ENCODE results near the gene PABPN1L. TPM values are rescaled to one million over a fixed set of nuclear protein-coding genes. Genes with fewer than 3 reads are reported as not detected.
"Not testable (repeated sequence)": the region's sequence is repeated elsewhere in the genome, so short reads cannot be mapped to it uniquely, and the experiment has no call there.

The PABPN1L gene
- total and polyA plus RNA-seq, 2 of the 4 experiments (the other 2 are of a cell fraction), result not detected

DNA sequence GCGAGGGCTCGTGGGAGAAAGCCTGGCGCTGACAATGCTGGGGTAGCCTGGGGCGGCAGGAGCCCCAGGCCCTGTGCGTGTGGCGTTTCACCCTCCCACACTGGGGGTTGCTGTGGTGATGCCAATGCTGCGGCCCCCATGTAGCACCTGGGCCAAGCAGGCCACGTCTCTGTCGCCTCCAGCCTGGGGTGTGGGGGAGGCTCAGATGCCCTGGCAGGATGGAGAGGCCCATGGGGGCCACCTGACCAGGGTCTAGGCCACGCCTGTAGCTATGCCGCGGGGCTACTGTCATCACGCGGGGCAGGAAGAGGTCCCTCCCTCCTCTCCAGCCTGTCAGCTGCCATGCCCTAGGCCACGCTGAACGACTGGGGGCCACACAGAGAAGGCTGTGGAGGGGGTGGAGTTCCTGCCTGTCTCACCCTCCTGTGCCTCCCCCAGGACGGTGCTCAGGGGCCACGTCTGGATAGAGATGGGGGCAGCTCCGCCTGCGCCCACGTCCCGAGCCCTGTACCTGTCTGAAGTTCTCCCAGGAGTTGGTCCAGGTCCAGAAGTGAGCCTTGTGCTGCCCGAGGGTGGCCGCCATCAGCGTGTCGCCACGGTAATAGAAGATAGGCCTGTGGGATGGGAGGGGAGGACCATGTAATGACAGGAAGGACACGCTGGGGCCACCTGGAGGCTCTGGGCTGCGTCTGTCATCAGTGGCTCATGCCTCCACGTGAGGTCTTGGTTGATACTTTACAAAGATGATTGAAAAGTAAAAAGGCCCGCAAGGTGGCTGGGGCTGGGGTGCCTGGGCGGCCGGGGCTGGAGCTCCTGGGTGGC, 42.0 kb downstream of the PABPN1L start:
- H3K56ac ChIP-seq (ENCODE audit: extremely low read depth, insufficient read depth, low read length), result no peak overlapping the region
- H3K4ac ChIP-seq (ENCODE audit: low read depth, low read length), result no peak overlapping the region
- H3K4me2 ChIP-seq (ENCODE audit: low read depth, low read length), result no peak overlapping the region
- H3K18ac ChIP-seq (ENCODE audit: low read depth, low read length), result no peak overlapping the region
- H2AK9ac ChIP-seq (replicated peaks; ENCODE audit: low read depth, low read length, poor library complexity), result no peak overlapping the region
- no peaks in the 10 kb centered on the region for H3K9me1 ChIP-seq (ENCODE audit: insufficient read depth, low read length)
- H3K27ac ChIP-seq (ENCODE audit: insufficient read depth, low read length), result no peak overlapping the region
- WGBS, 2 experiments (ENCODE audit: extremely low coverage in 2 of 2, insufficient read length in 1 of 2), result 80% methylated on average over 7 of the region's 33 CpGs; no CpG with 5 or more reads in 1 of the 2 experiments
- H2BK120ac ChIP-seq (ENCODE audit: low read depth, low read length), result no peak overlapping the region
- no peaks in the 10 kb centered on the region for H3K27me3 ChIP-seq (ENCODE audit: control insufficient read depth, insufficient read depth, low read length)
- intact Hi-C loops (cut with micrococcal nuclease), result no loop called here
- H4K20me1 ChIP-seq (ENCODE audit: insufficient read depth, low read length), result peaks cover 4% of the 10 kb centered on the region; the same call in 1 of the 2 replicates
- in situ Hi-C loops (cut with MboI; ENCODE audit: low sequenced_read_pairs), result no loop called here
- H4K8ac ChIP-seq (ENCODE audit: low read depth in 2 of 2, low read length in 2 of 2), result no peak overlapping the region
- no peak for ATAC-seq (ENCODE audit: low read depth)
- no peak overlapping the region for H2AK5ac ChIP-seq (ENCODE audit: low read depth, low read length)
- no peaks in the 10 kb centered on the region for H3K4me1 ChIP-seq (ENCODE audit: control insufficient read depth, insufficient read depth, low read length)
- H3K14ac ChIP-seq (replicated peaks; ENCODE audit: low read depth, low read length), result no peak overlapping the region
- H3K36me3 ChIP-seq (ENCODE audit: control insufficient read depth, insufficient read depth, low read length), result peaks cover 29% of the 10 kb centered on the region
- no TSS peak for BruUV-seq (replicated peaks)
- H2BK15ac ChIP-seq (ENCODE audit: low read depth, low read length), result no peak overlapping the region
- POLR2A ChIA-PET (ENCODE audit: unreplicated experiment), result no interaction called here
- no peak overlapping the region for H2AFZ ChIP-seq (replicated peaks; ENCODE audit: low read length, poor library complexity)
- H3K9me3 ChIP-seq (ENCODE audit: control insufficient read depth, insufficient read depth, low read length), result no peaks in the 10 kb centered on the region
- H4K91ac ChIP-seq (ENCODE audit: insufficient read depth, low read depth, low read length), result no peak overlapping the region
- no peak overlapping the region for H3K23ac ChIP-seq (ENCODE audit: low read depth, low read length)
- H2BK5ac ChIP-seq (ENCODE audit: low read depth, low read length, poor library complexity, severe bottlenecking), result no peak overlapping the region
- dilution Hi-C loops (cut with HindIII; ENCODE audit: low sequenced_read_pairs, unreplicated experiment), result no loop called here
- no peak for DNase-seq
- CTCF ChIA-PET, result no interaction called here
- H2BK20ac ChIP-seq (ENCODE audit: low read depth, low read length), result no peak overlapping the region
- no peaks in the 10 kb centered on the region for H3K79me1 ChIP-seq (ENCODE audit: low read depth in 1 of 2, low read length in 2 of 2)
- no peak for TF ChIP-seq CEBPB (IDR thresholded peaks at IDR 0.05; ENCODE audit: low read depth, low read length)
- TF ChIP-seq RCOR1 (IDR thresholded peaks at IDR 0.05; ENCODE audit: insufficient replicate concordance, low read length), result no peak
- no peak for TF ChIP-seq POLR2A (IDR thresholded peaks at IDR 0.05; ENCODE audit: low read depth, low read length)
- TF ChIP-seq MAFK (IDR thresholded peaks at IDR 0.05; ENCODE audit: low read depth, low read length), result no peak
- TF ChIP-seq FOS (IDR thresholded peaks at IDR 0.05; ENCODE audit: low read depth, low read length), result no peak
- H3K4me3 ChIP-seq (ENCODE audit: insufficient read depth, low read depth, low read length), result no peak overlapping the region
- no peak overlapping the region for H4K5ac ChIP-seq (ENCODE audit: low read depth, low read length)
- H3K9ac ChIP-seq (ENCODE audit: low read depth, low read length), result no peak overlapping the region

DNA sequence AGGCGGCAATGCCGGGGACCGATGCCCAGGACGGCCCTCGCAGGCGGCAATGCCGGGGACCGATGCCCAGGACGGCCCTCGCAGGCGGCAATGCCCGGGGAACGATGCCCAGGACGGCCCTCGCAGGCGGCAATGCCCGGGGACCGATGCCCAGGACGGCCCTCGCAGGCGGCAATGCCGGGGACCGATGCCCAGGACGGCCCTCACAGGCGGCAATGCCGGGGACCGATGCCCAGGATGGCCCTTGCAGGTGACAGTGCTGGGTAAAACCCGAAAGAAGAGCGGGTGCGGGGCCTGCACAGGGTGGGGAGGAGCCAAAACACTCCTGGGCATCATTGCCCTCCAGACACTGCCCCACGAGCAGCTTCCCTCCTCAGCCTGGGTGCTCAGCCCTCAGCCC, 42.8 kb downstream of the PABPN1L start:
- H3K14ac ChIP-seq (replicated peaks; ENCODE audit: low read depth, low read length); H4K20me1 ChIP-seq (ENCODE audit: insufficient read depth, low read length); H3K4me2 ChIP-seq (ENCODE audit: low read depth, low read length); H3K27me3 ChIP-seq (ENCODE audit: control insufficient read depth, insufficient read depth, low read length); H2AFZ ChIP-seq (replicated peaks; ENCODE audit: low read length, poor library complexity); H2AK5ac ChIP-seq (ENCODE audit: low read depth, low read length); H3K9me1 ChIP-seq (ENCODE audit: insufficient read depth, low read length); H4K5ac ChIP-seq (ENCODE audit: low read depth, low read length); H2BK5ac ChIP-seq (ENCODE audit: low read depth, low read length, poor library complexity, severe bottlenecking); intact Hi-C loops (cut with micrococcal nuclease); H2BK15ac ChIP-seq (ENCODE audit: low read depth, low read length); CTCF ChIA-PET; H4K91ac ChIP-seq (ENCODE audit: insufficient read depth, low read depth, low read length); in situ Hi-C loops (cut with MboI; ENCODE audit: low sequenced_read_pairs); H3K27ac ChIP-seq (ENCODE audit: insufficient read depth, low read length); H3K79me1 ChIP-seq (ENCODE audit: low read depth in 1 of 2, low read length in 2 of 2); dilution Hi-C loops (cut with HindIII; ENCODE audit: low sequenced_read_pairs, unreplicated experiment); H3K56ac ChIP-seq (ENCODE audit: extremely low read depth, insufficient read depth, low read length); POLR2A ChIA-PET (ENCODE audit: unreplicated experiment); H3K18ac ChIP-seq (ENCODE audit: low read depth, low read length); DNase-seq; BruUV-seq (replicated peaks); H3K23ac ChIP-seq (ENCODE audit: low read depth, low read length); H2BK20ac ChIP-seq (ENCODE audit: low read depth, low read length); H3K4ac ChIP-seq (ENCODE audit: low read depth, low read length); H3K4me3 ChIP-seq (ENCODE audit: insufficient read depth, low read depth, low read length); H3K9ac ChIP-seq (ENCODE audit: low read depth, low read length); H2AK9ac ChIP-seq (replicated peaks; ENCODE audit: low read depth, low read length, poor library complexity); ATAC-seq (ENCODE audit: low read depth); H4K8ac ChIP-seq (ENCODE audit: low read depth in 2 of 2, low read length in 2 of 2); H3K9me3 ChIP-seq (ENCODE audit: control insufficient read depth, insufficient read depth, low read length); H2BK120ac ChIP-seq (ENCODE audit: low read depth, low read length); H3K4me1 ChIP-seq (ENCODE audit: control insufficient read depth, insufficient read depth, low read length): not testable (repeated sequence)
- H3K36me3 ChIP-seq (ENCODE audit: control insufficient read depth, insufficient read depth, low read length), result peaks cover 26% of the 10 kb centered on the region
- WGBS, 2 experiments (ENCODE audit: extremely low coverage in 2 of 2, insufficient read length in 1 of 2), result 96% methylated on average over 16 of the region's 31 CpGs; no CpG with 5 or more reads in 1 of the 2 experiments

Data from IMR-90 (cell line).